ENCODE data around the gene RIMS4. TPM values are rescaled to one million over a fixed set of nuclear protein-coding genes. Genes with fewer than 3 reads are reported as not detected.

RIMS4 gene
- total RNA-seq, 1 experiment from 2014 or later = 4.0 TPM

- intact Hi-C loops (cut with micrococcal nuclease; ENCODE audit: unreplicated experiment) = no loop called here
- no peak for ATAC-seq
- H3K27me3 ChIP-seq (ENCODE audit: control insufficient read depth, insufficient read depth, low read length) = no peaks in the 10 kb centered on the region
- no peaks in the 10 kb centered on the region for H3K4me1 ChIP-seq (ENCODE audit: control insufficient read depth, insufficient read depth, low read length)
- no peaks in the 10 kb centered on the region for H3K9me3 ChIP-seq (ENCODE audit: control insufficient read depth, insufficient read depth, low read depth, low read length)
- no peaks in the 10 kb centered on the region for H3K36me3 ChIP-seq (ENCODE audit: control insufficient read depth, insufficient read depth, low read length)
- no peak overlapping the region for H3K4me3 ChIP-seq (ENCODE audit: low read depth in 2 of 2, low read length in 2 of 2)
- ChIA-PET POLR2A (no interaction called here), CTCF (no interaction called here)
- BruUV-seq (replicated peaks) = no TSS peak
- no peak for TF ChIP-seq TCF7L2 (IDR thresholded peaks at IDR 0.05; ENCODE audit: low read depth, low read length)
- TF ChIP-seq CTCF (IDR thresholded peaks at IDR 0.05) = no peak
- no peak for TF ChIP-seq POLR2AphosphoS5 (IDR thresholded peaks at IDR 0.05; ENCODE audit: low read depth, low read length)
- no peak for TF ChIP-seq SIN3A (IDR thresholded peaks at IDR 0.05; ENCODE audit: borderline replicate concordance, insufficient read depth, low read depth, low read length)
- TF ChIP-seq REST (IDR thresholded peaks at IDR 0.05; ENCODE audit: insufficient read depth in 1 of 2, low read depth in 2 of 2, low read length in 1 of 2) = no peak
- H3K27ac ChIP-seq (ENCODE audit: low read length) = no peak overlapping the region
- in situ Hi-C loops (cut with HindIII; ENCODE audit: low pct_unique_long_range_greater_than_20kb, low sequenced_read_pairs) = no loop called here
- no peak for DNase-seq (ENCODE audit: low read depth, low spot score)
Observed at GRCh38 chr20:44795836-44796235, 14.5 kb downstream of the RIMS4 start.

- Histone ChIP-seq H3K4me3 (ENCODE audit: low read depth in 2 of 2, low read length in 2 of 2) (no peak overlapping the region), H3K27me3 (ENCODE audit: control insufficient read depth, insufficient read depth, low read length) (no peaks in the 10 kb centered on the region), H3K36me3 (ENCODE audit: control insufficient read depth, insufficient read depth, low read length) (no peaks in the 10 kb centered on the region), H3K9me3 (ENCODE audit: control insufficient read depth, insufficient read depth, low read depth, low read length) (no peaks in the 10 kb centered on the region), H3K4me1 (ENCODE audit: control insufficient read depth, insufficient read depth, low read length) (no peaks in the 10 kb centered on the region), H3K27ac (ENCODE audit: low read length) (no peak overlapping the region)
- intact Hi-C loops (cut with micrococcal nuclease; ENCODE audit: unreplicated experiment) (no loop called here), in situ Hi-C loops (cut with HindIII; ENCODE audit: low pct_unique_long_range_greater_than_20kb, low sequenced_read_pairs) (no loop called here)
- POLR2A ChIA-PET = no interaction called here
- ATAC-seq (no peak), DNase-seq (ENCODE audit: low read depth, low spot score) (no peak)
- CTCF ChIA-PET = no interaction called here
- TF ChIP-seq CTCF (IDR thresholded peaks at IDR 0.05) (no peak), TCF7L2 (IDR thresholded peaks at IDR 0.05; ENCODE audit: low read depth, low read length) (no peak), REST (IDR thresholded peaks at IDR 0.05; ENCODE audit: insufficient read depth in 1 of 2, low read depth in 2 of 2, low read length in 1 of 2) (no peak), POLR2AphosphoS5 (IDR thresholded peaks at IDR 0.05; ENCODE audit: low read depth, low read length) (no peak), SIN3A (IDR thresholded peaks at IDR 0.05; ENCODE audit: borderline replicate concordance, insufficient read depth, low read depth, low read length) (no peak)
- BruUV-seq (replicated peaks) = no TSS peak
Observed at GRCh38 chr20:44792796-44793195, 17.6 kb downstream of the RIMS4 start.
